LHCN-M2 (cell line): ENCODE results near the gene MRPL10. TPM values are rescaled to one million over a fixed set of nuclear protein-coding genes. Genes with fewer than 3 reads are reported as not detected.
A peak's percentile ranks its signal among the peaks of the same experiment; 100 is the strongest.

Source experiments
- DNase-seq: peaks from one replicate; pipeline ENCODE4 v3.0.0-alpha.2; 2012; ENCODE audit warnings: low read depth
- total RNA-seq: library from RNA; depleted of rRNA; stranded (reverse); fragments of >200 nt; gene quantifications from 2 replicates; pipeline ENCODE4 v1.2.3, GENCODE V29; 2014

MRPL10 gene
- total RNA-seq, 1 experiment from 2014 or later, result 47.5 TPM

DNA sequence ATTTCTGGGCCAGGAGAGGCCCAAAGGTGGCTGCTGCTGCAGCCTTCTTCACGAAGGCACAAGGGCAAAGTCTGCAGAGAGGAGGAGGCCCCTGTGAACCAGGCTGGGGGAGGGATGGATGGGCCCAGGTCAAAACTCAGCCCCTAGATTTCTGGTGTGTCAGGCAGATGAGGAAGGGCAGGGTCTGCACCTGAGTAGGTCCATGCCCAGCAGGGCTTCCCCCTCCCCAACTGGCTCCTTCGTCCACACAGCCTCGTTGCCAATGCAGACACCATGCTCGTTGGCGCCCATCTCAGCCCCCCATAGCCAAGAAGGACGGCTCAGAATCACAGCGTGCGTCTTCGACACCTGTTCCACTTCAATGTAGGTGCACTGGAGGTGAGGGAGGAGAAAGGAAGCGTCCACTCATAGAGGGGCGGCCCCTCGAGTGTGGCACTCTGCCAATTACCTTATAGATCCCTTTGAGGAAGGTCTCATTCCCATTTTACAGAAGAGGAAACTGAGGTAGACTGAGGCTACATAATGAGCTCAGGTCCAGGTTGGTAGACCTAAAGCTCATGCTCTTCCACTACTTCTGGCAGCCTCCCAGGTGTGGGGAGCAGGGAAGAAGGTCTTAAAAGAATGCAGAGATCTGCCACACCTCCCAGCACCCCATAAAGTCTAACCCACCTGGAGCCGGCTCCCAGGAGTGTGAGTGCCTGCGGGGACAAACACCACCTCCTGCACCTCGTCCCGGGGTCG is 8.8 kb upstream of the MRPL10 start:
- no peak for DNase-seq

DNA sequence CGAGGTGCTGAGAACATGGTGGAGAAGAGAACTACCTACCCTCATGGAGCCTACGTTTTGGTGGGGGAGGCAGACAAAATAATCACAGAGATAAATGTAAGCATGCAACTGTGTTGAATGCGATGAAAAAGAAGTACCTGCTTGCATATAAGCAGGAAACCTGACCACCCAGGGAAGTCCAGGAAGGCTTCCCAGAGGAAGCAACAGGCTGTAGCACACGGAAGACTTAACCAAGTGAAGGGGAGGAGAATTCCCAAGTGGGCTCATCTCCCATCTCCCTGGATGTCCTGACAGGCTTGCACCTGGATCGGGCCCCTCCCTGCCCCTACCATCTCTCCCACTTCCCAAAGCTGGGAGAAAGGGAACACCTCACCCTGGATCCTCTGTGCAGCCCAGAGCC is 7.7 kb upstream of the MRPL10 start:
- no peak for DNase-seq

DNA sequence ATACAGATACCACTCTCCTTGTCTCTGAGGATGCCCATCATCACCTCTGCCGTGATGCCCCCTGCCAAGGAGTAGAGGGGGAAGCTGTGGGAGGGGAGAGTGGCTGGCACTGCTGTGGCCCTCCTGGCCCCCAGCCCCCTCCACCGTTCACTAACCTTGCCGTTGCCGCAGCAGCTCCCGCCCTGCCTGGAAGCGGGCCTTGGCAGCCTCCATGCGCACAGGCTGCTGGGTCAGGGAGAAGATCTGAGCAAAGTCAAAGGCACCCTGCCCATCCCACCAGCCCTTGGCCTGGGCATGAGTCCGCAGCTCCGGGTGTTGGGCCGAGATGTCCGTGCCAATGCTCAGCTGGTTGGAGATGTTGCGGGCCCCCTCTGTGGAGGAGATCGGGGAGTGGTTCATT is 7.3 kb upstream of the MRPL10 start:
- DNase-seq, result no peak

DNA sequence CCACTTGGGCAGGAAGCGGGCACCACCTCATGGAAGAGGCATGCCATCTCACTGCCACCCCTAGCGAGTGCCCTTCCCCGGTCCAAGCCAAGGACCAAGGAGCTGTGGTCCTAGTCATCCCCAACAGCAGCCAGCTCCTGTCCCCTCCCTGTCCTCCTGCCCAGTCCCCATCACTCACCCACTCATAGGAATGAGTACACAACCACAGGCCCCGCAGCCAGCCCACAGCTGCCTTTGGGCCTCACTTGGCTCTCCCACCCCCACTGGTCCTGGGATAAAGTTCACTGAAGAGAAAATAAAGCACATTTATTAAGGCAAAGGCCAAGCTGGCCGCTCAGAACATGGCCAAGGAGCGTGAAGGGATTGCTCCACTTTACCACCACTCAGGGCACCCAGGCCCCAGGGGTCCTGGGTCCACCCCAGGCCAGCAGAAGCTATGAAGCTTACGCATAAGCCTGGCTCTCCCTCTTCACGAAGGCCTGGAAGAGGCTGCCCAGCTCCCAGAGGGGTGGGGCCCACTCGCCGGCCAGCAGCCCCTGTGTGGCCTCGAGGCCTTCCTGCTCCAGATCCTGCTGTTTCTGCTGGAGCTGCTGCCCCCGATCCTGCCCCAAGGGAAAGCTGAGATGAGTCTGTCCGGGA is 6.2 kb upstream of the MRPL10 start:
- peak; percentile 84 for DNase-seq

DNA sequence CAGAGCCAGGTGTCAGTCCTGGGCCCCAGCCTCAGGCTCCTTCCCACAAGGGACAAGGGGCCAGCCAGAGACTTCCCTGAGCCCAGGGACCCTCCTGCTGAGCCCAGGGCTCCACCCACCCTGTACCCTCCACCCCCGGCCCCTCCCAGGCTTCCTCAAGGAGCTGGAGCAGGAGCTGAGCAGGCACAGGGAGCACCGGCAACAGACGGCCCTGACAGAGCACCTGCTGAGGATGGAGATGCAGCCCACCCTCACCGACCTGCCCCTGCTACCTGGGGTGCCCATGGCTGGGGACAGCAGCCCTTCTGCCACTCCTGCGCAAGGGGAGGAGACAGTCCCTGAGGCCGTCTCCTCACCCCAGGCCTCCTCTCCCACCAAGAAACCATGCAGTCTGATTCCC is 5.3 kb upstream of the MRPL10 start:
- DNase-seq, result no peak

DNA sequence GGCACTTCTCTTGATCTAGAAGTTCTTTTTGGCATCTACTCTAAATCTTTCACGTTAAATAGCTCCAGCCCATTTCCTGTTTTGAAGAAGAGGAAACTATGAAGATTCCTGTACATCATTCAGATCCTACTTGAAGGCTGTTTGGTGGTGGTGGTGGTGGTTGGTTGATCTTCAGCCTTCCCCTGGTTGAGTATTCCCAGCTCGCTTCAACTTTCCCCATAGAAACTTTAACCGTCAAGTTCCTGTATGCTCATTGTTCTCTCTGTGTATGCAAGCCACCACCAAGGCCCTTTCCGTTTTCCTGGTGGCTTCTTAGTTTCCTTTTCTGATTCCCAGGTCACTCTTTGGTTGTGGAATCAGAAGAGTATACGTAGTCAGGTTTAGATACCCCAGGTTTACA is 3.4 kb upstream of the MRPL10 start:
- DNase-seq, result no peak

DNA sequence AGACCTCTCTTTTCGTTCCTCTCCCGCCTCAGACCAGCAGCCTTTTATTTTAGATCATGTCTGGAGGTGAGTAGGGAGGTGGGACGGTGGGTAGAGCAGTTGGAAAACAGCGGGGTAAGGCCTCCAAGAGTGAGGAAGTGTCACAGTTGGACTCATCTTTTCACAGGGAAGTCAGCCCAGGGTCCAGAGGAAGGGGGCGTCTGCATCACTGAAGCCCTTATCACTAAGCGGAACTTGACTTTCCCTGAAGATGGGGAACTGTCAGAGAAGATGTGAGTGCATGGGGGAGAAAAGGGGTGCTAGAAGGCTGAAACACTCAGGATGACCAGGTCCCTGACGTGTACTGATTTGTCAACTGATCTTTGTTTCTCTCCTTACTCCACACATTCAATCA is 590 bp upstream of the MRPL10 start:
- DNase-seq, result no peak

DNA sequence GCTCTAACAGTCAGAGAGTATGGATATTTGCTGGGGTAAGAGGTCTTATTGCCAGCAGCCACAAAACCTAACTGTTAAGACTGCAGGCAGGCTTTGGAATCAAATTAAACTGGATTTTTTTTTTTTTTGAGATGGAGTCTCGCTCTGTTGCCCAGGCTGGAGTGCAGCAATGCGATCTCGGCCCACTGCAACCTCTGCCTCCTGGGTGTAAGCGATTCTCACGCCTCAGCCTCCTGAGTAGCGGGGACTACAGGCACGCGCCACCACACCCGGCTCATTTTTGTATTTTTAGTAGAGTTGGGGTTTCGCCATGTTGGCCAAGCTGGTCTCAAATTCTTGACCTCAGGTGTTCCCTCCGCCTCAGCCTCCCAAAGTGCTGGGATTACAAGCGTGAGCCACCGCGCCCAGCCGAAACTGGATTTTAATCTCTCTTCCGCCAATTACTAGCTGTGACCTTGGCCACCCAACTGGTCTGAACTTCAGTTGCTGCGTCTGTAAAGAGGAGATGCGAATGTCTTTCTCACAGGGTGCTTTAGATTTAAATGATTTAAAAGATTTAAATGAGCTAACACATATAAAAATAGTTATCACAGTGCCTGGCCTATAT is 842 bp downstream of the MRPL10 start:
- no peak for DNase-seq

DNA sequence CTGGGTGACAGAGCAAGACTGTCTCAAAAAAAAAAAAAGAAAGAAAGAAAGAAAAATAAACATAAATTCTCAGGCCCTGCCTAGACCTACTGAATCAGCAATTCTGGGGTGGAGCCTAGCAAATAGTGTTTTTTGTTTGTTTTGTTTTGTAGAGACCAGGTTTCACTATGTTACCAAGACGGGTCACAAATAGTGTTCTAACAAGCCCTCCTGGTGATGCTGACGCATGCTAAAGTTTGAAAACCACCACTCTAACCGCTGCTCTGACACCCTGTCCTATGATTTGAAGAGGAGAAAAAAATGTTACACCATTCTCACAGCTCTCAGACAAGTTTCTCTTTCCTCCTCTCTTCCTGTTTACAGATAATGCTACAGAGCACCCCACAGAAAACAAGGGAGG is 1.5 kb downstream of the MRPL10 start:
- DNase-seq, result no peak

DNA sequence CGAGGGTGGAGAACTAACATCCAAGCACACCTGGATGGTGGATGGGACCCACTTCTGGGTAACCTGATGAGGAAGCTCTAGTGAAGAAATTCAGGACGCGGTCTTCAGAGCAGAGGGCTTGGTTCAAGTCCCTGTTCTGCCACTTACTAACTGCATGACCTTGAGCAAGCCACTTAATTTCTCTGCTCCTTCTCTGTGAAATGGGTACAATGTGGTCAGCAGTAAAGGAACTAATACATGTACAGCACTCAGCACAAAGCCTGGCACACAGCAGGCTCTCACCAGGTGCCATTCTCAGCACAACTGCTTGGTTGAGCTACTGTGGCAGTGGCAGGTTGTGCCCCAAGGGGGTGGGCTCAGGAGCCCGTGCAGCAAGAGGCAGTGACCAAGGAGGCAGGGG is 7.8 kb downstream of the MRPL10 start:
- DNase-seq, result no peak

DNA sequence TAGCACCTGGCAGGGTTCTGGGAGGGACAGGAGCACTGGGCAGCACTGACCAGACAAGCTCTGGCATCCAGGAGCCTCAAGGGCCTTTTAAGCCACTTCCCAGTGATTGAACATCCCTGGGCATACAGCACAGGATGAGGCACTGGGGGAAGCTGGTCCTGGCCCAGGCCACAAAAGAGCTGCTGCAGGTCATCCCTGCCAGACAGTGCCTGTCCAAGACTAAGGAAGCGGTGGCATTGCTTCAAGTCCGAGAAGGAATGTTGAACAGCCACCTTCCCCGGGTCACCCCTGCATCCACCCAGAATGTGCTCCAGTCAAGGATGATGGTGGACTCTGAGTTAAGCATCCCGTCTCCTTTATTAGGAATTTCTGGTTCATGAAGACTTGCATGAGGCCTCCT is 8.6 kb downstream of the MRPL10 start:
- DNase-seq, result no peak

DNA sequence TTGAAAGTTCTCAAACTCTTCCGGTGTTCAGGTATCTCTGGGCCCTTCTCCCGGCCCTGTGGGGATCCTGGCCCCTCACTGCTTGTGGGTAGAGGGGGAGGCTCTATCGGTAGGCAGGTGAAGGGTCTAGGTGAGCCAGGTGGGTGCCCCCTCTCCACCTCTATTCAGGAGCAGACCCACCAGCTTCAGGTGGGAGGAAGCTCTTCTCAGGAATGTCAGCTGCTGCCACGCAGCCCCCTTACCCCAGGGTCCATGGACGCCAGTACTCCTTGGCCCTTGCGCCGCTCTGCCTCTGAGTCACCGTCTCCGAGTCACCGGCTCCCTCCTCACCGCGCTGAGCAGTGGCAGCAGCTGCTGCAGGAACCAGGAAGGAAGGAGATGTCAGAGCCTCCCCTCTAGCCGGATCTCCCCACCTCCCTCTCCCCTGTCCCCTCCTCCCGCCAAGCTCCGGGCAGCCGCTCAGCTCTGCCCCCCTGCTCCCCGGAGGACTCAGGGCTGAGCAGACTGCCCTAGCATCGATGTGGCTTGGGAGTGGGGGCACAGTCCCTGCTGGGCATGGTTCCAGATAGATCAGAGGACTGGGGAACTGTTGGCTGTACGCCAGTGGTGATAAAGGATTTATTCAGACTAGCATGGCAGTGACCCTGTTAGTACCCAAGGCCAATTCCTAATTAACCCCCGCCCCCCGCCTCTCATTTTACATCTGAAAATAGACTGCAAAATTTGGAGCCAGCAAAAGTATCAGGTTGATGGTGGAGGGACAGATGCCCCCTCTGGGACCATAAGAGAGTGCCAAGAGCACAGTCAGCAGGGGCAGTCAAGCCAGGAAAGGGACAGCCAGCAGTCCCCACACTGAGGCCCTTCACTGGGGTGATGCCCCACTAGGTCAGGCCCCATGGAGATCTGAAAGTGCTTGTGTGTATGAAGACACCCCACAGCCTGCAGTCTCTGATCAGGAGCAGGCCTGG is 9.6 kb downstream of the MRPL10 start, which contains the start of gene OSBPL7:
TSS of gene OSBPL7 (minus strand) at position 371 of the 968 bp plus-strand sequence. CDS start 1,516 bp downstream, outside the sequence.
- peak; percentile 94 for DNase-seq

DNA sequence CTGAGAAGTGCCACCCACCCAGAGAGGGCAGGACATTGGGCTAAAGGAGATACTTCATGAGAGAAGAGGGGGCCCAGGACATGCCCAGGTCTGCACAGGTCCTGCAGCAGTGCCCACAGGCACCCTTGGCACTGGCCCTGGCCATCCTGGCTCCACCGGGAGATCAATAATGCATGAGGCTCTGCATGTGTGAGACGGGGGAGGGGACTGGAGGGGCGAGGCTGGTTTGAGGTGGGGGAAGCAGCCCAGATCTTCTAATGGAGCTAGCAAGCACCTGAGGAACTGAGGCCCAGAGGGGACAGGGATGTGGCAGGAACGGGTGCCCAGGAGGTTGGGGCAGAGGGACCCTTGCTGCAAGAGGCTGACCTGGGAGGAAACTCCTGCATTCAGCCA is 10.3 kb downstream of the MRPL10 start:
- DNase-seq, result no peak

DNA sequence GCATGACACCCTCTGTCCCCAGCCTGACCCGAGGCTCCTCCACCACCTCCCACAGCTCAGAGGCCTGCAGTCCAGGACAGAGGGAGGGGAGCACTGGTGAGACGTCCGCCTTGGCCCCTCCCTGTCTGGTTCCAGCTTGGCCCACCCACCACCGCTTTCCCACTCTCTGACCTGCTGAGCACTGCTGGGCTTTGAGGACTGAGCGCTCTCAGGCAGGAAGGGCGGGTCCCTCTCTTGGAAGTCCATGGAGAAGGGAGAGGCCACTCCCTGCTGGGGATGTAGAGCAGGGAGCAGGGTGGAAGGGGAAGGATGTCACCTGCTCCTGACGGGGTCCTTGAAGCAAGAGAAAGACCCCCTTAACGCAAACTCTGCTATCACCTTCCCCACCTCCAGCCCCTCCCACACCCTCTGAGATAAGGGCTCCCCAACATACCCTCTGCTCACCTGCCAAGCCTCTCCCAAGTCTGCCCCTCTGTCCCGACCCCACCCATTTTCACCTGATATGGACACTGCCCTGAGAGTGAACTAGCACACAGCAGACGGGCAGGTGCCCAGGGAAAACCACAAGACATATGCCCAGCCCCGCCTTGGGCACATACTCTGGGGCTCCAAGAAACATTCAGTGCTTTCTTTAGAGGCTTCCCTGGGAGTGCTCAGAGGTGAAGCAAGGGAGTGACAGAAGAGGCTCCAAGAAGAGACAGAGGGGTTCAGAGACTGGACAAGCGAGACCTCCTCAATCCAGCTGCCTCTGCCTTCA is 11.1 kb downstream of the MRPL10 start:
- DNase-seq, result no peak

DNA sequence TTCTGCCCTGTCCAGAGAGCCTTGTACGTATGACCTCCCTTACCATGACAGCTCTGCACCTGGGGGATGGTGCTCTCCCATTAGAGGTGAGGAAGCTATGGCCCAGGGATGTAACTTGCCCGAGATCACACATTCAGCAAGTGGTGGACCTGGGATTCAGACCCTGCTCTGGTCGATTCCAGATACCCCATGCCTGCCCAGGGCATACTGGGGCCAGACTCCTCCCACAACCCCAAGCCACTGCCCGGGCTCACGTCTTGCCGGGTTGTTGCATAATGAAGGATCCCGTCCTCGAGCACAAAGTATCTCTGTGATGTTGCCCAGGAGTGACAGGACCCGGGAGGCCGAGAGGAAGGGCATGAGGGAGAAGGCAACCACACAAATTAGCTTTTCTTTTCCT is 11.9 kb downstream of the MRPL10 start:
- DNase-seq, result no peak

DNA sequence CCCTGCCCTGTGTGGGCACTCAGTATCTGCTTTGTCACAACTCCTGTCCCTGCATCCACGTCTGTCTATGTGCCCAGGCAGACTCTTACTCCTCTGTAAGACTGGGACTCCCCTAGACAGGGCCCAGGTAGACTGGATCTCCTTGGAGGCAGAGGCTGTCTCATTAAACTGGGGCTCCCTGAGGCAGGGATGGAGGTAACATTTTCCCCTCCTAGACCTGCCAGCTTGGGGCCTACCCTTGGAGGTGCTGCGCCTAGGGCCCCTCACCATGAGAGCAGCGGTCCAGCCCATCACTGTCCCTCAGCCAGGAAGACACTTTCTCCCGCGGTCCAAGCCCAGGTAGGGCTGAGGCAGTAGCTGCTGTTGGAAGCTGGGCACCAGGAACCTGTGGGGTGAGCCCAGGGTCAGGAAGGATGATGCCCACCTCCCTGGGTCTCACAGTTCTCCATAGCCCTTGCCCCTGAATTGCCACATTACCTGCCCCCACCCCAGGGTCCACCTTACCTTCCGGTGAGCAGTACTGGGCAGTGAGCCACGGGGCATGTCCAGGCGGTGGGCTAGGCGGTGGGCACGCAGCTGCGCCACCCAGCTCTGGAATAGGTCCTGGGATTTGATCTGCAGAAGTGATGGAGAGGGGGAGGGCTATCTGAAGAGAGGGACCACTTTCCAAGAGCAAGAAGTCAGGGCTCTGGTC is 13.2 kb downstream of the MRPL10 start:
- no peak for DNase-seq

DNA sequence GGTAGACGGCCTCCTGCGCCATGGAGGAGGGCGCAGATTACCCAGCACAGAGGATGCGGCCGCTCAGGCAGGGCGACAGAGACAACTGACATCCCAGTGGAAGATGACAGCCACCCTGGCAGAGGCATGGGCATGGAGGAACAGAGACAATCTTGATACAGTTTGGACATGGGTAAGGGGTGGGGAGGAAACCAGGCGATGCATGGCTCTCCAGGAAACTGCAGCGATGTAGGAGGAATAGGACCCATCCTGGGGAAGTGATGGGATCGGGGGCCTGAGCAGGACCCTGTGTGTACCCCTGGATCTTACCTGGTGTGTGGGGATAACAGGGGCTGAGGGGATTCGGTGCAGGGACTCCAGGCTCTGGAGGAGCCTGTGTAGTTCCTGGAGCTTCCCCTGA is 14.4 kb downstream of the MRPL10 start:
- no peak for DNase-seq

DNA sequence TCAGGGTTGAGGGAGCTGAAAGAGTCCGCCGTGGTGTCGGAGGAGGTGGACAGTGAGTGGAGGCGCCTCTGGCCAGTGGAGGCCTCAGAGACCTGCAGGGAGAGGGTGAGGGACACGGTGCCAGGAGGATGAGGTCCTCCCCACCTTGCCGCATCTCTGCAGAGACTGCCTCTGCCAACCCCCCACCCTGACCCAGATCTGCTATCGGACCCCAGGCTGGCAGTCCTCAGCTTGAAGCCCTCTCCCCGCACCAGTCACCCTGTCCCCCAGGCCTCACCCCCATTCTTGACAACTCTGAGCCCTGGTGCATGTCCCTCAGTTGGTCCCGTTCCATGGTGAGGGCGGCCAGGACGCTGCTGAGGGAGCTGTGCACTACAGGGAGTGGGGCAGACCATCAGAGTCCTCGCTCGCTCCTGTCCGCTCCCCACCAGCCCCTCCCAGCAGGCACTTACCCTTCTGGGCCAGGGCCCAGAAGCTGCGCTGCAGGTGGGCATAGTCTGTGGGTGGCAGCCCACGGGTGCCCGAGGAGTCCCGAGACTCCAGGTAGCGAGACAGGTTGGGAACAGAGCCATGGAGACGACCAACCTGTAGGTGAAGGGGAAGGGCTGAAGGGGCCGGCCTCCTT is 15.1 kb downstream of the MRPL10 start:
- no peak for DNase-seq

DNA sequence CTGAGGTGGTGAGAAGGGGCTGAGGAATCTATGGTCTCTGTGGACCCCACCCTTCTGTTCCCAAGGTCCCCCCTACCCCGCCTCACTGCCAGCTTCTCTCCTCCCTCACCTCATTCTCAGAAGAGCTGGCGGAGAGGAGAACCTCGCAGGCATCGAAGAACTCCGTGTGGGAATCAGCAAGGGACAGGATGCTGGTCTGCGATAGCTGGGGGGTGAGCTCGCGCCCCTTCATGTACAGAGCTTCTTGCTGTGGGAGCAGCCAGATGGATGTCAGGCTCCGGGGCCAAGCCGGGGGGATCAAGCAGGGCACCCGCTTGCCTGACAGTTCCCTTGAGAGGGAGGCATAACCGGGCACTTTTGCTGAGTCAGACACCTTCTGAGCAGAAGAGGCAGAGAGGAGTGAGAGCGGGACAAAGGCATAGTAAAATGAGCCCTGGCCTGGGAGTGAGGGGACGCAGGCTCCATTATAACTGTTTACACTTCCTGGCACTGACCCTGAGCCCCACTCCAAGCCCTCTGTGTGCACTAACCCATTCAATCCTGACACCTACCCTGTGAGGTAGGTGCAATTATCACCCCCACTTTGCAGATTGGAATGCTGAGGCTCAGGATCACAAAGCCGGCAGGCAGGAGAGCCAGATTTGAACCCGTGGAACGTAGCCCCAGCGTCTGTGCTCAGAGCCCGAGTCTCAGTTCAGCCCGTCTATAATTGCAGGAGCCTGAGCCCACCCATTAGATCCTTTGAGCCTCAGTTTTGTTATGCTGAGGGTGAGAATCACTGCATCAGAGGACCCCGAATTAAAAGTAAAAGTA is 16.0 kb downstream of the MRPL10 start:
- DNase-seq, result no peak
